Measurements from ENCODE around the gene TUBB. TPM values are rescaled to one million over a fixed set of nuclear protein-coding genes. Genes with fewer than 3 reads are reported as not detected.

Gene TUBB
- total and polyA plus RNA-seq, 2 donors (not counting 1 experiment from before 2014, with no cell fraction given): 102 to 295 TPM

GRCh38 chr6:30672445-30673253 lies 47.5 kb upstream of the TUBB start, which contains the start of gene DHX16:
TSS of gene DHX16 (minus strand) at chr6:30673006. CDS start at chr6:30672841, 165 bp downstream.
- Mint-ChIP-seq H3K4me3 (peak within 1 kb of the TSS; percentile 84), H3K9me3 (ENCODE audit: insufficient read depth) (no peaks in the 10 kb centered on the region), H3K4me1 (peaks cover 29% of the 10 kb centered on the region), H3K27ac (peak within 1 kb of the TSS; percentile 87), H3K27me3 (no peaks in the 10 kb centered on the region)
- H3K9me3 ChIP-seq (ENCODE audit: control extremely low read depth in 1 of 3, control insufficient read depth in 2 of 3, insufficient read depth in 1 of 3, low read length in 2 of 3): no peaks in the 10 kb centered on the region
- POLR2A ChIA-PET: interaction anchor here (0.7 to 3.4 kb wide), 9 partner anchors 9 to 622 kb away, joined by 3 to 22 read pairs (median 4); partner anchors contain the start of genes MDC1 and VARS2
- peak within 1 kb of the TSS; percentile 82 for H2AFZ ChIP-seq (ENCODE audit: insufficient read depth, low read depth, low read length, poor library complexity, severe bottlenecking)
- ATAC-seq (ENCODE audit: low read depth) (peak; percentile 88), DNase-seq (peak; percentile 97)
- peak within 1 kb of the TSS; percentile 85 to 100 (median 98) for H3K4me3 ChIP-seq (ENCODE audit: control extremely low read depth in 1 of 5, extremely low read depth in 1 of 5, insufficient read depth in 1 of 5, low read depth in 2 of 5, low read length in 4 of 5)
- H4K20me1 ChIP-seq (ENCODE audit: control insufficient read depth, insufficient read depth, low read length, poor library complexity, severe bottlenecking): peaks cover 30% of the 10 kb centered on the region
- H3K36me3 ChIP-seq (replicated peaks in 1 of 2; ENCODE audit: control extremely low read depth in 1 of 2, control insufficient read depth in 1 of 2, extremely low read depth in 1 of 2, insufficient read depth in 2 of 2, low read length in 1 of 2): peaks cover 4 to 39% of the 10 kb centered on the region in 2 experiments
- peaks cover 10 to 19% of the 10 kb centered on the region in 2 donors for H3K4me1 ChIP-seq (ENCODE audit: control insufficient read depth in 2 of 2, insufficient read depth in 2 of 2, low read length in 2 of 2)
- under 1% methylated on average over 52 of the region's 57 CpGs for WGBS (ENCODE audit: insufficient coverage)
- H3K4me2 ChIP-seq (replicated peaks; ENCODE audit: low read depth, low read length, poor library complexity, severe bottlenecking): peak within 1 kb of the TSS; percentile 84
- H3K27me3 ChIP-seq (replicated peaks in 1 of 4; ENCODE audit: control extremely low read depth in 1 of 4, control insufficient read depth in 3 of 4, insufficient read depth in 4 of 4, low read length in 3 of 4): no peaks in the 10 kb centered on the region
- intact Hi-C loops (cut with micrococcal nuclease): loop anchor here (1.0 to 5.0 kb wide), 10 partner anchors 10 to 190 kb away; partner anchors contain the start of genes ABCF1, ATAT1, C6orf136 and GNL1
- H3K9ac ChIP-seq (ENCODE audit: low read length): peak within 1 kb of the TSS; percentile 87
- peak within 1 kb of the TSS; percentile 54 to 75 for H3K27ac ChIP-seq (ENCODE audit: low read length in 2 of 2)
- peak; percentile 79 for TF ChIP-seq CTCF (IDR thresholded peaks at IDR 0.05)
- TF ChIP-seq EZH2 (IDR thresholded peaks at IDR 0.05; ENCODE audit: borderline replicate concordance, insufficient read depth, low read depth, low read length, poor library complexity, severe bottlenecking): no peak
- H3K79me2 ChIP-seq (ENCODE audit: control insufficient read depth, insufficient read depth, low read length): peaks cover 29% of the 10 kb centered on the region
- CTCF ChIA-PET: interaction anchor here (0.6 to 19.8 kb wide), 18 partner anchors 9 to 205 kb away, joined by 3 to 963 read pairs (median 4); partner anchors contain the start of genes ATAT1, IER3, MDC1 and TUBB

Measured in B cell (primary cell).